HEK293 (cell line): ENCODE results near the gene ZNF587B.

ENCODE experiments used
- AEBP2 ChIP-seq: fragments of 450-650 bp; formaldehyde crosslinking; IDR thresholded peaks from 2 replicates; pipeline ENCODE4 v1.5.1; 2016; ENCODE audit warnings: missing biosample characterization, missing genetic modification characterization, borderline replicate concordance
- BCL6B ChIP-seq: fragments of 450-650 bp; formaldehyde crosslinking; IDR thresholded peaks from 2 replicates; pipeline ENCODE4 v1.5.1; 2017; ENCODE audit warnings: missing biosample characterization, missing genetic modification characterization
- CTCF ChIP-seq: fragments of 450-650 bp; formaldehyde crosslinking; IDR thresholded peaks from 2 replicates; pipeline ENCODE4 v1.5.1; 2016; ENCODE audit warnings: missing biosample characterization, missing genetic modification characterization
- EGR2 ChIP-seq: fragments of 450-650 bp; formaldehyde crosslinking; IDR thresholded peaks from 2 replicates; pipeline ENCODE4 v1.5.1; 2016; ENCODE audit warnings: low read depth, missing biosample characterization, missing genetic modification characterization
- GLIS1 ChIP-seq: fragments of 450-650 bp; formaldehyde crosslinking; IDR thresholded peaks from 2 replicates; pipeline ENCODE4 v1.5.1; 2016; ENCODE audit warnings: missing biosample characterization, missing genetic modification characterization
- HIC1 ChIP-seq: fragments of 450-650 bp; formaldehyde crosslinking; IDR thresholded peaks from 2 replicates; pipeline ENCODE4 v1.5.1; 2016; ENCODE audit warnings: missing biosample characterization, missing genetic modification characterization
- KLF8 ChIP-seq: fragments of 450-650 bp; formaldehyde crosslinking; IDR thresholded peaks from 2 replicates; pipeline ENCODE4 v1.5.1; 2016; ENCODE audit warnings: missing biosample characterization, missing genetic modification characterization
- PATZ1 ChIP-seq: fragments of 450-650 bp; formaldehyde crosslinking; IDR thresholded peaks from 2 replicates; pipeline ENCODE4 v1.5.1; 2016; ENCODE audit warnings: missing biosample characterization, missing genetic modification characterization
- RBAK ChIP-seq: fragments of 450-650 bp; formaldehyde crosslinking; IDR thresholded peaks from 2 replicates; pipeline ENCODE4 v1.5.1; 2016; ENCODE audit warnings: missing biosample characterization, missing genetic modification characterization
- ZBTB10 ChIP-seq: fragments of 450-650 bp; formaldehyde crosslinking; IDR thresholded peaks from 2 replicates; pipeline ENCODE4 v1.5.1; 2016; ENCODE audit warnings: missing biosample characterization, missing genetic modification characterization
- ZBTB48 ChIP-seq: fragments of 450-650 bp; formaldehyde crosslinking; IDR thresholded peaks from 2 replicates; pipeline ENCODE4 v1.5.1; 2016; ENCODE audit warnings: missing biosample characterization, missing genetic modification characterization
- ZBTB6 ChIP-seq: fragments of 450-650 bp; formaldehyde crosslinking; IDR thresholded peaks from 2 replicates; pipeline ENCODE4 v1.5.1; 2017; ENCODE audit warnings: missing biosample characterization, missing genetic modification characterization
- ZFP41 ChIP-seq: fragments of 450-650 bp; formaldehyde crosslinking; IDR thresholded peaks from 2 replicates; pipeline ENCODE4 v1.5.1; 2016; ENCODE audit warnings: missing biosample characterization, missing genetic modification characterization, borderline replicate concordance
- ZNF157 ChIP-seq: fragments of 450-650 bp; formaldehyde crosslinking; IDR thresholded peaks from 2 replicates; pipeline ENCODE4 v1.5.1; 2016; ENCODE audit warnings: missing biosample characterization, missing genetic modification characterization
- ZNF19 ChIP-seq: fragments of 450-650 bp; formaldehyde crosslinking; IDR thresholded peaks from 2 replicates; pipeline ENCODE4; 2016; ENCODE audit warnings: missing biosample characterization, missing genetic modification characterization, low read depth
- ZNF202 ChIP-seq: fragments of 450-650 bp; formaldehyde crosslinking; IDR thresholded peaks from 2 replicates; pipeline ENCODE4 v1.5.1; 2016; ENCODE audit warnings: missing biosample characterization, missing genetic modification characterization, borderline replicate concordance
- ZNF223 ChIP-seq: fragments of 450-650 bp; formaldehyde crosslinking; IDR thresholded peaks from 2 replicates; pipeline ENCODE4 v1.5.1; 2016; ENCODE audit warnings: missing biosample characterization, missing genetic modification characterization
- ZNF266 ChIP-seq: fragments of 450-650 bp; formaldehyde crosslinking; IDR thresholded peaks from 2 replicates; pipeline ENCODE4 v1.5.1; 2016; ENCODE audit warnings: missing biosample characterization, missing genetic modification characterization, low read depth
- ZNF341 ChIP-seq: fragments of 450-650 bp; formaldehyde crosslinking; IDR thresholded peaks from 2 replicates; pipeline ENCODE4; 2016; ENCODE audit warnings: low read depth, missing biosample characterization, missing genetic modification characterization
- ZNF513 ChIP-seq: fragments of 450-650 bp; IDR thresholded peaks from 2 replicates; pipeline ENCODE4 v1.5.1; 2018; ENCODE audit warnings: missing biosample characterization, missing genetic modification characterization
- ZNF692 ChIP-seq: fragments of 450-650 bp; formaldehyde crosslinking; IDR thresholded peaks from 2 replicates; pipeline ENCODE4 v1.5.1; 2016; ENCODE audit warnings: missing biosample characterization, missing genetic modification characterization
- ZNF777 ChIP-seq: fragments of 450-650 bp; formaldehyde crosslinking; IDR thresholded peaks from 2 replicates; pipeline ENCODE4 v1.5.1; 2017; ENCODE audit warnings: missing biosample characterization, missing genetic modification characterization, borderline replicate concordance

The ZNF587B gene

GRCh38 chr19:57819475-57820148, 10.5 kb upstream of the ZNF587B start (continued):
- TF ChIP-seq CTCF, result peak; percentile 76
- TF ChIP-seq KLF8, result peak; percentile 50; the same call in 1 of the 2 replicates
- no peak for TF ChIP-seq AEBP2 (tag by site-specific recombination)
- TF ChIP-seq ZNF223 (tag by site-specific recombination), result no peak
- TF ChIP-seq ZBTB10 (tag by site-specific recombination), result 0 out of 2 replicates have a peak, but pooled peaks have one; percentile 12
- no peak for TF ChIP-seq ZBTB48 (tag by site-specific recombination)
- no peak for TF ChIP-seq ZNF777
- TF ChIP-seq ZBTB6 (tag by site-specific recombination), result no peak
- no peak for TF ChIP-seq RBAK (tag by site-specific recombination)
- TF ChIP-seq ZFP41 (tag by site-specific recombination), result no peak
- TF ChIP-seq GLIS1 (tag by site-specific recombination), result no peak
- no peak for TF ChIP-seq ZNF202
- TF ChIP-seq ZNF266 (tag by site-specific recombination), result no peak
- no peak for TF ChIP-seq ZNF513 (tag by site-specific recombination)
- no peak for TF ChIP-seq ZNF341
- no peak for TF ChIP-seq BCL6B
- TF ChIP-seq ZNF157, result no peak
- TF ChIP-seq ZNF19 (tag by site-specific recombination), result no peak
- TF ChIP-seq HIC1 (tag by site-specific recombination), result no peak
- peak; percentile 70 for TF ChIP-seq ZNF692 (tag by site-specific recombination)
- TF ChIP-seq EGR2 (tag by site-specific recombination), result no peak
- peak; percentile 30; the same call in 1 of the 2 replicates for TF ChIP-seq PATZ1 (tag by site-specific recombination)
